AG09309 (cell line): ENCODE measurements around the gene SMPDL3A.

Experiments used
- DNase-seq: peaks from one replicate; pipeline ENCODE4 v3.0.0-alpha.2; 2010; ENCODE audit warnings: low read depth
- H3K4me3 ChIP-seq: 2 replicates; pipeline ENCODE4 v1.5.1; 2011; ENCODE audit warnings: mild to moderate bottlenecking, low read depth, low read length, moderate library complexity; ENCODE audit not compliant: control insufficient read depth
- CTCF ChIP-seq: IDR thresholded peaks from 2 replicates; pipeline ENCODE4 v1.5.1; 2011; ENCODE audit warnings: mild to moderate bottlenecking, low read depth, low read length, inconsistent platforms; ENCODE audit not compliant: insufficient read depth, control insufficient read depth; ENCODE audit errors: missing control alignments

Gene SMPDL3A

GRCh38 chr6:122749451-122750050 is 39.5 kb upstream of the SMPDL3A start:
- no peak overlapping the region for H3K4me3 ChIP-seq
- no peak for DNase-seq

GRCh38 chr6:122751326-122751725 is 37.7 kb upstream of the SMPDL3A start:
- no peak for DNase-seq
- no peak overlapping the region for H3K4me3 ChIP-seq
- TF ChIP-seq CTCF: no peak

More at GRCh38 chr6:122749451-122750050, 39.5 kb upstream of the SMPDL3A start:
- no peak for TF ChIP-seq CTCF

- no peak for DNase-seq
- TF ChIP-seq CTCF: no peak
- H3K4me3 ChIP-seq: no peak overlapping the region
Measured at GRCh38 chr6:122752459-122752858, 36.6 kb upstream of the SMPDL3A start.

GRCh38 chr6:122753000-122753687 is 35.9 kb upstream of the SMPDL3A start:
- H3K4me3 ChIP-seq: no peak overlapping the region
- DNase-seq: no peak
- TF ChIP-seq CTCF: no peak

- no peak for DNase-seq
- H3K4me3 ChIP-seq: no peak overlapping the region
- no peak for TF ChIP-seq CTCF
Measured at GRCh38 chr6:122753688-122754056, 35.4 kb upstream of the SMPDL3A start.

GRCh38 chr6:122754191-122754731 is 34.8 kb upstream of the SMPDL3A start:
- no peak overlapping the region for H3K4me3 ChIP-seq
- no peak for TF ChIP-seq CTCF
- no peak for DNase-seq

- H3K4me3 ChIP-seq: no peak overlapping the region
- no peak for TF ChIP-seq CTCF
- DNase-seq: no peak
Measured at GRCh38 chr6:122755901-122756300, 33.2 kb upstream of the SMPDL3A start.
